PC-9 (cell line): Measurements from ENCODE around the gene NPIPB2. TPM values are rescaled to one million over a fixed set of nuclear protein-coding genes. Genes with fewer than 3 reads are reported as not detected.
"Not testable (repeated sequence)": the region's sequence is repeated elsewhere in the genome, so short reads cannot be mapped to it uniquely, and the experiment has no call there.

ENCODE experiments used
- BruUV-seq: library from RNA; stranded (reverse); fragments of 400-500 nt; replicated peaks from 2 replicates; lab custom pipeline; 2021; lab: Mats Ljungman, UMichigan
- CTCF ChIA-PET: fragments of 300-600 bp; sonication (Branson Sonifier 250); formaldehyde crosslinking; loops from one replicate; lab custom pipeline; 2022; ENCODE audit warnings: antibody characterized with exemption; lab: Charles Lee
- POLR2A ChIA-PET: fragments of 300-600 bp; sonication (Branson Sonifier 250); formaldehyde crosslinking; loops from one replicate; lab custom pipeline; 2022; ENCODE audit warnings: antibody characterized with exemption; ENCODE audit not compliant: unreplicated experiment; lab: Charles Lee
- DNase-seq, 2 experiments: peaks; one replicate each; pipeline versions ENCODE4 v3.0.0 to v3.0.0-alpha.2; 2015 to 2022; ENCODE audit warnings: mixed read lengths in 1 of 2
- H2AFZ ChIP-seq: fragments of 200-600 bp; sonication (generic); 2 replicates; pipeline ENCODE4 v1.8.1; 2017; ENCODE audit warnings: antibody characterized with exemption
- H3F3A ChIP-seq: fragments of 200-600 bp; sonication (generic); 2 replicates; pipeline ENCODE4 v1.8.1; 2017; ENCODE audit warnings: antibody characterized with exemption, mild to moderate bottlenecking, low read depth; ENCODE audit not compliant: insufficient read depth
- H3K27ac ChIP-seq: fragments of 200-600 bp; sonication (generic); 2 replicates; pipeline ENCODE4 v1.6.1; 2016; ENCODE audit warnings: mixed run types
- H3K27me3 ChIP-seq: fragments of 200-600 bp; sonication (generic); 2 replicates; pipeline ENCODE4 v1.6.1; 2016; ENCODE audit warnings: low read depth, mixed run types; ENCODE audit not compliant: insufficient read depth
- H3K36me3 ChIP-seq: fragments of 200-600 bp; sonication (generic); 2 replicates; pipeline ENCODE4 v1.6.1; 2016; ENCODE audit warnings: low read depth, mixed run types
- H3K4me1 ChIP-seq: fragments of 200-600 bp; sonication (generic); replicated peaks from 2 replicates; pipeline ENCODE4 v1.6.1; 2016; ENCODE audit warnings: mixed run types; ENCODE audit not compliant: insufficient read depth
- H3K4me2 ChIP-seq: fragments of 200-600 bp; sonication (generic); 2 replicates; pipeline ENCODE4 v1.6.1; 2017; ENCODE audit warnings: mixed run types
- H3K4me3 ChIP-seq: fragments of 200-600 bp; sonication (generic); 2 replicates; pipeline ENCODE4 v1.6.1; 2016; ENCODE audit warnings: mixed run types
- H3K79me2 ChIP-seq: fragments of 200-600 bp; sonication (generic); 2 replicates; pipeline ENCODE4 v1.6.1; 2017; ENCODE audit warnings: low read depth, mixed run types
- H3K9me2 ChIP-seq: fragments of 200-600 bp; sonication (generic); 2 replicates; pipeline ENCODE4 v1.8.1; 2017; ENCODE audit warnings: mild to moderate bottlenecking; ENCODE audit not compliant: insufficient read depth
- H3K9me3 ChIP-seq: fragments of 200-600 bp; sonication (generic); 2 replicates; pipeline ENCODE4 v1.8.1; 2016; ENCODE audit warnings: low read depth; ENCODE audit not compliant: insufficient read depth
- H4K20me1 ChIP-seq: fragments of 200-600 bp; sonication (generic); 2 replicates; pipeline ENCODE4 v1.8.1; 2017; ENCODE audit not compliant: insufficient read depth
- CTCF ChIP-seq: fragments of 200-600 bp; sonication (generic); conservative IDR thresholded peaks from 2 replicates; pipeline ENCODE4 v1.6.1; 2017; ENCODE audit warnings: mixed run types, antibody characterized with exemption, mild to moderate bottlenecking, moderate library complexity
- EZH2 ChIP-seq: fragments of 200-600 bp; sonication (generic); IDR thresholded peaks from 2 replicates; pipeline ENCODE4 v1.8.0; 2017; ENCODE audit warnings: antibody characterized with exemption, low read depth
- intact Hi-C: fragments of 100-400 bp; cut with micrococcal nuclease; formaldehyde crosslinking; loops from one replicate; pipeline ENCODE4 v1.10.0; 2022; ENCODE audit not compliant: unreplicated experiment
- total RNA-seq: library from RNA; stranded (reverse); gene quantifications from 2 replicates; pipeline ENCODE4 v1.2.3, GENCODE V29; 2021

NPIPB2 gene
- total RNA-seq, 1 experiment from 2014 or later: 43.3 TPM

- H3K9me3 ChIP-seq: no peaks in the 10 kb centered on the region
- H3K36me3 ChIP-seq: no peaks in the 10 kb centered on the region
- no peaks in the 10 kb centered on the region for H3K79me2 ChIP-seq
- CTCF ChIA-PET: interaction anchor here (0.6 kb wide), 2 partner anchors 13 to 200 kb away, joined by 3 to 4 read pairs; no protein-coding TSS in a partner anchor
- no peaks in the 10 kb centered on the region for H3K9me2 ChIP-seq
- no peaks in the 10 kb centered on the region for H4K20me1 ChIP-seq
- POLR2A ChIA-PET: no interaction called here
- TF ChIP-seq CTCF (no peak), EZH2 (no peak)
- no TSS peak for BruUV-seq
- no peak overlapping the region for H3K4me2 ChIP-seq
- H3K27me3 ChIP-seq: no peaks in the 10 kb centered on the region
- intact Hi-C loops: no loop called here
- no peak for DNase-seq
- H3K4me1 ChIP-seq: no peaks in the 10 kb centered on the region
- no peak overlapping the region for H2AFZ ChIP-seq
- peaks cover 4% of the 10 kb centered on the region; the same call in 1 of the 2 replicates for H3F3A ChIP-seq
- H3K27ac ChIP-seq: no peak overlapping the region
- H3K4me3 ChIP-seq: no peak overlapping the region
Measured at GRCh38 chr16:11946433-11946832, 4.6 kb upstream of the NPIPB2 start.

GRCh38 chr16:11927350-11927749 is 14.5 kb downstream of the NPIPB2 start:
- H3F3A ChIP-seq, H3K27me3 ChIP-seq, H3K4me1 ChIP-seq, H3K9me3 ChIP-seq, H3K79me2 ChIP-seq, H3K9me2 ChIP-seq, H2AFZ ChIP-seq, H4K20me1 ChIP-seq, H3K4me2 ChIP-seq, POLR2A ChIA-PET, H3K27ac ChIP-seq, BruUV-seq, H3K36me3 ChIP-seq, H3K4me3 ChIP-seq, CTCF ChIA-PET, DNase-seq, intact Hi-C loops: not testable (repeated sequence)

GRCh38 chr16:11924046-11924445 is 17.8 kb downstream of the NPIPB2 start:
- H3K9me2 ChIP-seq, intact Hi-C loops, H3K9me3 ChIP-seq, H3K4me1 ChIP-seq, H3F3A ChIP-seq, H4K20me1 ChIP-seq, H3K27ac ChIP-seq, H3K27me3 ChIP-seq, H3K4me3 ChIP-seq, H3K4me2 ChIP-seq, BruUV-seq, H3K79me2 ChIP-seq, CTCF ChIA-PET, H3K36me3 ChIP-seq, DNase-seq, H2AFZ ChIP-seq: not testable (repeated sequence)
- POLR2A ChIA-PET: interaction anchor here (0.7 kb wide), 1 partner anchor 101 kb away, joined by 12 read pairs; no protein-coding TSS in a partner anchor

GRCh38 chr16:11916524-11917285 is 25.1 kb downstream of the NPIPB2 start:
- TF ChIP-seq CTCF (no peak), EZH2 (no peak)
- H3F3A ChIP-seq: peaks cover 17% of the 10 kb centered on the region; the same call in 1 of the 2 replicates
- BruUV-seq: TSS peak; percentile 87
- H3K27ac ChIP-seq: peak overlapping the region; percentile 97
- H2AFZ ChIP-seq: peak overlapping the region; percentile 85
- H3K36me3 ChIP-seq: no peaks in the 10 kb centered on the region
- ChIA-PET POLR2A (interaction anchor here (0.7 kb wide), 1 partner anchor 133 kb away, joined by 4 read pairs; no protein-coding TSS in a partner anchor), CTCF (interaction anchor here (0.7 to 0.8 kb wide), 3 partner anchors 56 to 152 kb away, joined by 3 to 4 read pairs (median 4); no protein-coding TSS in a partner anchor)
- H3K79me2 ChIP-seq: peaks cover 38% of the 10 kb centered on the region
- DNase-seq: peak; percentile 70 to 98
- no peaks in the 10 kb centered on the region for H3K27me3 ChIP-seq
- H3K4me1 ChIP-seq: peaks cover 34% of the 10 kb centered on the region
- H4K20me1 ChIP-seq: peaks cover 30% of the 10 kb centered on the region
- H3K9me3 ChIP-seq: no peaks in the 10 kb centered on the region
- intact Hi-C loops: loop anchor here (2.0 to 5.0 kb wide), 3 partner anchors 61 to 174 kb away; partner anchors contain the start of genes SNX29 and TXNDC11
- peak overlapping the region; percentile 86 for H3K4me2 ChIP-seq
- peak overlapping the region; percentile 72 for H3K4me3 ChIP-seq
- no peaks in the 10 kb centered on the region for H3K9me2 ChIP-seq
